ENCODE results near the gene CREG1. TPM values are rescaled to one million over a fixed set of nuclear protein-coding genes. Genes with fewer than 3 reads are reported as not detected.

CREG1 gene
- total RNA-seq, 1 experiment from 2014 or later, result 63.9 TPM

DNA sequence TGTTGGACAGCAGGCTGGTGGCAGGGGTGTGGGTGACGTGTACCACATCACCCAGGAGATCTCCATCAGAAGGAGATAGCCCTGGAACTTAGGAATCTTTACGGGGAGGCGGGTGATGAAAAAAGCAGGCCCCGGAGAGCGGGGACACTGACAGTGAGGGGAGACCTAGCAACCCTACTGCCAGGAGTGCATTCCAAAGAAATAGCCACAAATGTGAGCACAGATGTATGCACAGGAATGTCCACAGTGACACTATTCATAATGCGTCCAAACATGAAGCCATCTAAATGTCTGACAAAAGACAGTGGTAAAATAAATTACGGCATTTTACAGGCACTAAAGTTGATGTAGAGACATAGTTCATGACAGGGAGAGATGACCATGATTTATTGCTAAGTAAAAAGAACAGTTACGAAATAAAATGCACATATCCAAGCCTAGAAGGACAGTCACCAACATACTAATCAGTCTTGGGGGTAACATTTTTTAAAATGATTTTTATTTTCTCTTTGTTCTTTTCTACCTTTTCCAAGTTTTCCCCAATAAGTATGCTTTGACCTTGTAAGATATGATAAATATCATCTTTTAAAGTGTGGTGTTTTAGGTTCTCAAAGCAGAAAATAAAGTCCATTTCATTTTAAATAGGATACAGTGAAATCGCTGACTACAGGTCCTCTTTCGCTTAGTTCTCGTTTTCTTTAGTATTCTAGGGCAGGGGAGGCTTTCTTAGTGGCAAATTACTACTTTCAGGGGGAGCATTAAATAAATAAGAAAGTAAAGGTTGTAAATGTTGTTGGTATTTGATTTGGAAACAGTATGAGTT is 56.6 kb downstream of the CREG1 start:
- Histone ChIP-seq H3K9ac (ENCODE audit: low read length) (no peak overlapping the region), H3K4me3 (ENCODE audit: low read length) (no peak overlapping the region), H3K4me2 (ENCODE audit: low read length) (no peak overlapping the region), H3K36me3 (ENCODE audit: low read depth, low read length) (no peaks in the 10 kb centered on the region), H3K4me1 (ENCODE audit: insufficient read depth, low read length) (no peaks in the 10 kb centered on the region), H3K27me3 (ENCODE audit: low read length) (peaks cover 93% of the 10 kb centered on the region), H3K9me3 (ENCODE audit: low read length) (no peaks in the 10 kb centered on the region), H3K79me2 (ENCODE audit: low read length) (no peaks in the 10 kb centered on the region), H3F3A (ENCODE audit: low read length, unreplicated experiment) (no peaks in the 10 kb centered on the region), H3K9me2 (replicated peaks; ENCODE audit: low read length) (no peaks in the 10 kb centered on the region), H3K27ac (ENCODE audit: low read length) (no peak overlapping the region), H4K20me1 (ENCODE audit: low read length) (no peaks in the 10 kb centered on the region), H2AFZ (ENCODE audit: low read length) (no peak overlapping the region)
- ChIA-PET CTCF (no interaction called here), POLR2A (ENCODE audit: unreplicated experiment) (no interaction called here)
- ATAC-seq, result peak; percentile 48; the same call in 1 of the 2 replicates
- no TSS peak for BruUV-seq (replicated peaks)
- no peak for DNase-seq
- intact Hi-C loops (cut with micrococcal nuclease), result no loop called here
- TF ChIP-seq, protein P1, sequence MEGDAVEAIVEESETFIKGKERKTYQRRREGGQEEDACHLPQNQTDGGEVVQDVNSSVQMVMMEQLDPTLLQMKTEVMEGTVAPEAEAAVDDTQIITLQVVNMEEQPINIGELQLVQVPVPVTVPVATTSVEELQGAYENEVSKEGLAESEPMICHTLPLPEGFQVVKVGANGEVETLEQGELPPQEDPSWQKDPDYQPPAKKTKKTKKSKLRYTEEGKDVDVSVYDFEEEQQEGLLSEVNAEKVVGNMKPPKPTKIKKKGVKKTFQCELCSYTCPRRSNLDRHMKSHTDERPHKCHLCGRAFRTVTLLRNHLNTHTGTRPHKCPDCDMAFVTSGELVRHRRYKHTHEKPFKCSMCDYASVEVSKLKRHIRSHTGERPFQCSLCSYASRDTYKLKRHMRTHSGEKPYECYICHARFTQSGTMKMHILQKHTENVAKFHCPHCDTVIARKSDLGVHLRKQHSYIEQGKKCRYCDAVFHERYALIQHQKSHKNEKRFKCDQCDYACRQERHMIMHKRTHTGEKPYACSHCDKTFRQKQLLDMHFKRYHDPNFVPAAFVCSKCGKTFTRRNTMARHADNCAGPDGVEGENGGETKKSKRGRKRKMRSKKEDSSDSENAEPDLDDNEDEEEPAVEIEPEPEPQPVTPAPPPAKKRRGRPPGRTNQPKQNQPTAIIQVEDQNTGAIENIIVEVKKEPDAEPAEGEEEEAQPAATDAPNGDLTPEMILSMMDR (conservative IDR thresholded peaks at IDR 0.05; ENCODE audit: low read depth, low read length), result no peak
- no peak for TF ChIP-seq EZH2 (IDR thresholded peaks at IDR 0.05; ENCODE audit: low read length, unreplicated experiment)
- TF ChIP-seq EZH2phosphoT487 (IDR thresholded peaks at IDR 0.05; ENCODE audit: borderline replicate concordance, low read length), result no peak

DNA sequence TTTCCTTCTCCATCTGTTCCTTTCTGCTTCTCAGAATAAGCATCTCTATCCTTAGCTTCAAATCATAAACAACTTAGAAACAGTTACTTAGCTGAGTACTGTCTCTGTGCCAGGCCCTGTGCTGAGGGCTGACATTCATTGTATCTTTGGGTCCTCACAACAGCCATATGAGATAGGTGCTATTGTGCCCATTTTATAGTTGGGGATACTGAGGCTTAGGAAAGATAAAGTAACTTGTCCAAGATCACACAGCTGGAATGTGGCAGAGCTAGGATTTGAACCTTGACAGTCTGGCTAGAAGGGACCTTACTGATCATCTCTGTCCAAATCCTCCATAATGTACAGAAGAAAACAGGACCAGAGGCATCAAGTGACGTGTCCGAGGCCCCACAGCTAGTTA is 60.2 kb downstream of the CREG1 start:
- H3K4me1 ChIP-seq (ENCODE audit: insufficient read depth, low read length), result no peaks in the 10 kb centered on the region
- DNase-seq (no peak), ATAC-seq (no peak)
- no TSS peak for BruUV-seq (replicated peaks)
- H3F3A ChIP-seq (ENCODE audit: low read length, unreplicated experiment), result no peaks in the 10 kb centered on the region
- ChIA-PET CTCF (no interaction called here), POLR2A (ENCODE audit: unreplicated experiment) (no interaction called here)
- no peaks in the 10 kb centered on the region for H3K36me3 ChIP-seq (ENCODE audit: low read depth, low read length)
- H3K9me2 ChIP-seq (replicated peaks; ENCODE audit: low read length), result no peaks in the 10 kb centered on the region
- no peak overlapping the region for H3K9ac ChIP-seq (ENCODE audit: low read length)
- no peak overlapping the region for H2AFZ ChIP-seq (ENCODE audit: low read length)
- TF ChIP-seq, protein P1 (conservative IDR thresholded peaks at IDR 0.05; ENCODE audit: low read depth, low read length), result no peak
- no peak for TF ChIP-seq EZH2phosphoT487 (IDR thresholded peaks at IDR 0.05; ENCODE audit: borderline replicate concordance, low read length)
- no peak for TF ChIP-seq EZH2 (IDR thresholded peaks at IDR 0.05; ENCODE audit: low read length, unreplicated experiment)
- no peak overlapping the region for H3K4me2 ChIP-seq (ENCODE audit: low read length)
- no peaks in the 10 kb centered on the region for H3K9me3 ChIP-seq (ENCODE audit: low read length)
- intact Hi-C loops (cut with micrococcal nuclease), result no loop called here
- no peaks in the 10 kb centered on the region for H4K20me1 ChIP-seq (ENCODE audit: low read length)
- no peak overlapping the region for H3K4me3 ChIP-seq (ENCODE audit: low read length)
- peaks cover 58% of the 10 kb centered on the region for H3K27me3 ChIP-seq (ENCODE audit: low read length)
- no peaks in the 10 kb centered on the region for H3K79me2 ChIP-seq (ENCODE audit: low read length)
- H3K27ac ChIP-seq (ENCODE audit: low read length), result no peak overlapping the region

DNA sequence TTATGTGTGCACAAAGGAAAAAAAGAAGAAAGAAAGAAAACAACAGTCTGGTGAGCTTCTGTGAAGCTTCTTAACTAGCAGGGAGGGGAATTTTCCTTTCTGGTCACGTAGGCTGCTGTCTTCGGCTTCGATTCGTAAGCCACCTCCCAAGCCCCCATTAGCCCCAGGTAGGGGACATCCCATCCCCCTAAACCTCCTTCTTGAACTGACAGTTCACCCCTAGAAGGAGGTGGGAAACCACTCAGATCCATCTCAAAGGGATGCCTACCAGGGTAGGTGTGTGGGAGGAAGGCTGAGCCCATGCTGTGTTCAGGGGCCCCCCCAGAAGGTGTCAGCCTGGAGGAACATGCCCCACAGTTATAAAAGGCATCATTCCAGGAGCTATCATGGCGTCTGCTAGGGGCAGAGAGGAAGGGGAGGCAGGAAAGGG is 61.1 kb downstream of the CREG1 start:
- CTCF ChIA-PET, result no interaction called here
- H3K9ac ChIP-seq (ENCODE audit: low read length), result no peak overlapping the region
- DNase-seq (no peak), ATAC-seq (no peak)
- no peak overlapping the region for H3K27ac ChIP-seq (ENCODE audit: low read length)
- BruUV-seq (replicated peaks), result no TSS peak
- peaks cover 49% of the 10 kb centered on the region for H3K27me3 ChIP-seq (ENCODE audit: low read length)
- H3K4me1 ChIP-seq (ENCODE audit: insufficient read depth, low read length), result no peaks in the 10 kb centered on the region
- H2AFZ ChIP-seq (ENCODE audit: low read length), result no peak overlapping the region
- POLR2A ChIA-PET (ENCODE audit: unreplicated experiment), result no interaction called here
- no peaks in the 10 kb centered on the region for H3K36me3 ChIP-seq (ENCODE audit: low read depth, low read length)
- TF ChIP-seq, protein P1 (conservative IDR thresholded peaks at IDR 0.05; ENCODE audit: low read depth, low read length), result no peak
- TF ChIP-seq EZH2 (IDR thresholded peaks at IDR 0.05; ENCODE audit: low read length, unreplicated experiment), result no peak
- TF ChIP-seq EZH2phosphoT487 (IDR thresholded peaks at IDR 0.05; ENCODE audit: borderline replicate concordance, low read length), result no peak
- no peaks in the 10 kb centered on the region for H3K79me2 ChIP-seq (ENCODE audit: low read length)
- no peaks in the 10 kb centered on the region for H3K9me2 ChIP-seq (replicated peaks; ENCODE audit: low read length)
- no peaks in the 10 kb centered on the region for H3F3A ChIP-seq (ENCODE audit: low read length, unreplicated experiment)
- no peak overlapping the region for H3K4me3 ChIP-seq (ENCODE audit: low read length)
- no peaks in the 10 kb centered on the region for H3K9me3 ChIP-seq (ENCODE audit: low read length)
- no peaks in the 10 kb centered on the region for H4K20me1 ChIP-seq (ENCODE audit: low read length)
- H3K4me2 ChIP-seq (ENCODE audit: low read length), result no peak overlapping the region
- intact Hi-C loops (cut with micrococcal nuclease), result no loop called here

Data from PC-3 (cell line).